SK-N-SH (cell line): ENCODE results near the gene EP300. TPM values are rescaled to one million over a fixed set of nuclear protein-coding genes. Genes with fewer than 3 reads are reported as not detected.
A peak's percentile ranks its signal among the peaks of the same experiment; 100 is the strongest.

Experiments used
- CTCF ChIA-PET: fragments of 300-600, 350-600 bp; formaldehyde crosslinking; extraction: SDS; loops from one replicate; lab custom pipeline; 2021; lab: Yijun Ruan, JAX
- POLR2A ChIA-PET: fragments of 350-600 bp; sonication (Branson Sonifier 250); formaldehyde crosslinking; extraction: SDS; loops from one replicate; lab custom pipeline; 2020; ENCODE audit warnings: antibody characterized with exemption, inconsistent platforms; lab: Yijun Ruan, JAX
- DNase-seq: peaks from one replicate; pipeline ENCODE4 v3.0.0; 2012
- H2AFZ ChIP-seq: fragments of 200-600 bp; sonication (generic); 2 replicates; pipeline ENCODE4 v1.8.1; 2016; ENCODE audit warnings: antibody characterized with exemption, mild to moderate bottlenecking, low read depth
- H3F3A ChIP-seq: fragments of 200-600 bp; sonication (generic); replicated peaks from 2 replicates; pipeline ENCODE3; 2016; ENCODE audit warnings: antibody characterized with exemption, mild to moderate bottlenecking; ENCODE audit not compliant: insufficient read depth
- H3K27ac ChIP-seq, 2 experiments: fragments of 200-500 bp in 1 of 2; fragments of 200-600 bp in 1 of 2; sonication (Bioruptor generic) in 1 of 2; sonication (generic), shearing (Covaris generic) in 1 of 2; 2 replicates each; pipeline versions ENCODE4 v1.5.1 to v1.6.1; 2014 to 2016; ENCODE audit warnings: low read depth in 2 of 2, inconsistent platforms in 1 of 2, low read length in 1 of 2, mild to moderate bottlenecking in 1 of 2, mixed read lengths in 1 of 2
- H3K27me3 ChIP-seq: fragments of 200-600 bp; sonication (generic), shearing (Covaris generic); 2 replicates; pipeline ENCODE4 v1.6.1; 2016; ENCODE audit warnings: mixed run types; ENCODE audit not compliant: insufficient read depth
- H3K36me3 ChIP-seq, 2 experiments: fragments of 200-500 bp in 1 of 2; fragments of 200-600 bp in 1 of 2; sonication (Bioruptor generic) in 1 of 2; sonication (generic) in 1 of 2; replicated peaks in 1 of 2; 2 replicates each; pipeline versions ENCODE3 to v1.5.1; 2014 to 2016; ENCODE audit warnings: low read length in 1 of 2, mild to moderate bottlenecking in 1 of 2; ENCODE audit not compliant: insufficient read depth in 2 of 2, control insufficient read depth in 1 of 2
- H3K4me1 ChIP-seq, 2 experiments: fragments of 200-500 bp in 1 of 2; fragments of 200-600 bp in 1 of 2; sonication (Bioruptor generic) in 1 of 2; sonication (generic), shearing (Covaris generic) in 1 of 2; 2 replicates each; pipeline versions ENCODE4 v1.5.1 to v1.6.1; 2014 to 2016; ENCODE audit warnings: low read depth in 1 of 2, low read length in 1 of 2, mixed run types in 1 of 2; ENCODE audit not compliant: insufficient read depth in 2 of 2, control insufficient read depth in 1 of 2
- H3K4me2 ChIP-seq: fragments of 200-600 bp; sonication (generic), shearing (Covaris generic); 2 replicates; pipeline ENCODE4 v1.6.1; 2017; ENCODE audit warnings: mixed run types
- H3K4me3 ChIP-seq, 2 experiments: fragments of 200-500 bp in 1 of 2; fragments of 200-600 bp in 1 of 2; sonication (Bioruptor generic) in 1 of 2; sonication (generic), shearing (Covaris generic) in 1 of 2; 2 replicates each; pipeline versions ENCODE4 v1.5.1 to v1.8.1; 2014 to 2016; ENCODE audit warnings: low read depth in 2 of 2, inconsistent platforms in 1 of 2, low read length in 1 of 2, mild to moderate bottlenecking in 1 of 2, mixed read lengths in 1 of 2, moderate library complexity in 1 of 2
- H3K79me2 ChIP-seq: fragments of 200-600 bp; sonication (generic); 2 replicates; pipeline ENCODE4 v1.8.1; 2017; ENCODE audit warnings: mild to moderate bottlenecking; ENCODE audit not compliant: insufficient read depth
- H3K9ac ChIP-seq: fragments of 200-600 bp; sonication (generic); 2 replicates; pipeline ENCODE4 v1.6.1; 2017; ENCODE audit warnings: mixed run types
- H3K9me2 ChIP-seq: fragments of 200-600 bp; sonication (generic); 2 replicates; pipeline ENCODE4 v1.6.1; 2017; ENCODE audit warnings: mixed run types
- H3K9me3 ChIP-seq: fragments of 200-600 bp; sonication (generic); 2 replicates; pipeline ENCODE4 v1.6.1; 2017; ENCODE audit warnings: mixed run types, mild to moderate bottlenecking, moderate library complexity
- H4K20me1 ChIP-seq: fragments of 200-600 bp; sonication (generic); 2 replicates; pipeline ENCODE4 v1.6.1; 2017; ENCODE audit warnings: mild to moderate bottlenecking, mixed run types; ENCODE audit not compliant: insufficient read depth
- CTCF ChIP-seq: fragments of 200-600 bp; sonication (generic); IDR thresholded peaks from 2 replicates; pipeline ENCODE4 v1.6.1; 2017; ENCODE audit warnings: antibody characterized with exemption, mild to moderate bottlenecking, moderate library complexity
- ELF1 ChIP-seq: IDR thresholded peaks from 2 replicates; pipeline ENCODE4 v1.4.0; 2012
- FOXM1 ChIP-seq: IDR thresholded peaks from 2 replicates; pipeline ENCODE4 v1.4.0; 2012; ENCODE audit warnings: low read depth, mild to moderate bottlenecking
- MXI1 ChIP-seq: IDR thresholded peaks from 2 replicates; pipeline ENCODE4 v1.6.1; 2012; ENCODE audit warnings: mild to moderate bottlenecking, low read depth, low read length, improper control_type of control experiment
- POLR2AphosphoS5 ChIP-seq: IDR thresholded peaks from 2 replicates; pipeline ENCODE4 v1.6.1; 2012; ENCODE audit warnings: low read depth, low read length
- RCOR1 ChIP-seq: fragments of 150-350 bp; IDR thresholded peaks from 2 replicates; pipeline ENCODE4 v1.6.1; 2017; ENCODE audit warnings: antibody characterized with exemption, low read length
- RXRA ChIP-seq: IDR thresholded peaks from 2 replicates; pipeline ENCODE4 v1.4.0; 2012; ENCODE audit warnings: low read depth, mild to moderate bottlenecking, borderline replicate concordance
- TAF1 ChIP-seq: IDR thresholded peaks from 2 replicates; pipeline ENCODE4 v1.6.1; 2012; ENCODE audit warnings: low read depth, mild to moderate bottlenecking, low read length, moderate library complexity, borderline replicate concordance
- USF2 ChIP-seq: fragments of 150-350 bp; IDR thresholded peaks from 2 replicates; pipeline ENCODE4 v1.6.1; 2017; ENCODE audit warnings: antibody characterized with exemption, low read length, low read depth, borderline replicate concordance
- YY1 ChIP-seq: IDR thresholded peaks from 2 replicates; pipeline ENCODE4 v1.4.0; 2012; ENCODE audit warnings: low read depth, mild to moderate bottlenecking
- ZBTB33 ChIP-seq: IDR thresholded peaks from 2 replicates; pipeline ENCODE4 v1.4.0; 2012; ENCODE audit warnings: low read depth, borderline replicate concordance
- WGBS: methylation state at CpG from one replicate; pipeline ENCODE4 v1.1.6; 2017; ENCODE audit warnings: low lambda C conversion rate; 5-methylcytosine and 5-hydroxymethylcytosine counted together
- polyA plus RNA-seq, 3 experiments: library from polyadenylated mRNA; depleted of rRNA; stranded (reverse); fragments of >200 nt; gene quantifications; 2 replicates each; pipeline ENCODE4 v1.2.3, GENCODE V29; 2012

The EP300 gene
- polyA plus RNA-seq (2012; rRNA removed): 6.2 and 7.1 TPM in 2 replicates
- 5.5 and 5.8 TPM in 2 replicates for polyA plus RNA-seq (2012; cell fraction: cytosol; rRNA removed)
- 16.9 and 22.0 TPM in 2 replicates for polyA plus RNA-seq (2012; cell fraction: nucleus; rRNA removed)

- POLR2A ChIA-PET: interaction anchor here (1.9 kb wide), 1 partner anchor 140 kb away, joined by 16 read pairs; the partner anchor contains the start of gene RBX1
- DNase-seq: peak; percentile 72
- peaks cover 47% of the 10 kb centered on the region for H3K79me2 ChIP-seq
- peaks cover 42% of the 10 kb centered on the region for H4K20me1 ChIP-seq
- no peak within 1 kb of the TSS for H2AFZ ChIP-seq
- 0% methylated on average over 8 of the region's 112 CpGs for WGBS
- H3K4me2 ChIP-seq: peak within 1 kb of the TSS; percentile 80
- no peaks in the 10 kb centered on the region for H3K9me3 ChIP-seq
- H3K27ac ChIP-seq: peak within 1 kb of the TSS; percentile 95
- TF ChIP-seq ZBTB33 (no peak), RCOR1 (no peak), ELF1 (no peak), RXRA (no peak), MXI1 (no peak), POLR2AphosphoS5 (peak; percentile 43; the same call in 1 of the 2 replicates), FOXM1 (no peak), USF2 (no peak), YY1 (peak; percentile 69), CTCF (0 out of 2 replicates have a peak, but pooled peaks have one; percentile 9), TAF1 (peak; percentile 62; the same call in 1 of the 2 replicates)
- H3F3A ChIP-seq: peaks cover 4% of the 10 kb centered on the region
- H3K27me3 ChIP-seq: no peaks in the 10 kb centered on the region
- peak within 1 kb of the TSS; percentile 95 for H3K9ac ChIP-seq
- CTCF ChIA-PET: interaction anchor here (0.6 kb wide), 1 partner anchor 324 kb away, joined by 4 read pairs; no protein-coding TSS in a partner anchor
- peak within 1 kb of the TSS; percentile 65 to 71 for H3K4me3 ChIP-seq
- no peaks in the 10 kb centered on the region for H3K36me3 ChIP-seq
- H3K9me2 ChIP-seq: no peaks in the 10 kb centered on the region
- H3K4me1 ChIP-seq: peaks cover 0 to 2% of the 10 kb centered on the region in 2 experiments; a peak in 3 of 4 replicates
These were observed at the start of gene EP300 for GRCh38 chr22:41092023-41092817. Gene EP300 (plus strand): TSS chr22:41092592. CDS start chr22:41093005, 413 bp downstream.
